ENCODE measurements around the gene MAP2.

Gene MAP2

GRCh38 chr2:209681201-209681735 lies 257.4 kb downstream of the MAP2 start:
- no peak for DNase-seq (ENCODE audit: low spot score)
- no peak for TF ChIP-seq CTCF (conservative IDR thresholded peaks at IDR 0.05; ENCODE audit: low read depth)
- POLR2A ChIA-PET (ENCODE audit: low non-redundant PET) = no interaction called here
- H3K27ac ChIP-seq = no peak overlapping the region
- CTCF ChIA-PET = no interaction called here

GRCh38 chr2:209682646-209683045 lies 258.8 kb downstream of the MAP2 start:
- TF ChIP-seq CTCF (conservative IDR thresholded peaks at IDR 0.05; ENCODE audit: low read depth) = no peak
- no peak overlapping the region for H3K27ac ChIP-seq
- POLR2A ChIA-PET (ENCODE audit: low non-redundant PET) = no interaction called here
- no peak for DNase-seq (ENCODE audit: low spot score)
- CTCF ChIA-PET = no interaction called here

GRCh38 chr2:209685340-209685739 lies 261.5 kb downstream of the MAP2 start:
- H3K27ac ChIP-seq = no peak overlapping the region
- TF ChIP-seq CTCF (conservative IDR thresholded peaks at IDR 0.05; ENCODE audit: low read depth) = no peak
- no peak for DNase-seq (ENCODE audit: low spot score)
- POLR2A ChIA-PET (ENCODE audit: low non-redundant PET) = no interaction called here
- CTCF ChIA-PET = no interaction called here

GRCh38 chr2:209685963-209686362 lies 262.1 kb downstream of the MAP2 start:
- no peak for DNase-seq (ENCODE audit: low spot score)
- no peak overlapping the region for H3K27ac ChIP-seq
- ChIA-PET POLR2A (ENCODE audit: low non-redundant PET) (no interaction called here), CTCF (no interaction called here)
- TF ChIP-seq CTCF (conservative IDR thresholded peaks at IDR 0.05; ENCODE audit: low read depth) = no peak

GRCh38 chr2:209686448-209686847 lies 262.6 kb downstream of the MAP2 start:
- no peak for TF ChIP-seq CTCF (conservative IDR thresholded peaks at IDR 0.05; ENCODE audit: low read depth)
- ChIA-PET POLR2A (ENCODE audit: low non-redundant PET) (no interaction called here), CTCF (no interaction called here)
- no peak for DNase-seq (ENCODE audit: low spot score)
- no peak overlapping the region for H3K27ac ChIP-seq

GRCh38 chr2:209687323-209687969 lies 263.6 kb downstream of the MAP2 start:
- no peak overlapping the region for H3K27ac ChIP-seq
- no peak for DNase-seq (ENCODE audit: low spot score)
- POLR2A ChIA-PET (ENCODE audit: low non-redundant PET) = no interaction called here
- no peak for TF ChIP-seq CTCF (conservative IDR thresholded peaks at IDR 0.05; ENCODE audit: low read depth)
- CTCF ChIA-PET = interaction anchor here (0.6 kb wide), 1 partner anchor 1457 kb away, joined by 3 read pairs; no protein-coding TSS in a partner anchor

Measured in RWPE1 (cell line).